CD4-positive, alpha-beta T cell treated with Interleukin-17A for 4 hours (primary cell): Measurements from ENCODE around the gene TGFB1I1.

Experiments
- DNase-seq: peaks from one replicate; pipeline ENCODE4 v3.0.0-alpha.2; 2020; ENCODE audit warnings: mixed read lengths

TGFB1I1 gene

DNA sequence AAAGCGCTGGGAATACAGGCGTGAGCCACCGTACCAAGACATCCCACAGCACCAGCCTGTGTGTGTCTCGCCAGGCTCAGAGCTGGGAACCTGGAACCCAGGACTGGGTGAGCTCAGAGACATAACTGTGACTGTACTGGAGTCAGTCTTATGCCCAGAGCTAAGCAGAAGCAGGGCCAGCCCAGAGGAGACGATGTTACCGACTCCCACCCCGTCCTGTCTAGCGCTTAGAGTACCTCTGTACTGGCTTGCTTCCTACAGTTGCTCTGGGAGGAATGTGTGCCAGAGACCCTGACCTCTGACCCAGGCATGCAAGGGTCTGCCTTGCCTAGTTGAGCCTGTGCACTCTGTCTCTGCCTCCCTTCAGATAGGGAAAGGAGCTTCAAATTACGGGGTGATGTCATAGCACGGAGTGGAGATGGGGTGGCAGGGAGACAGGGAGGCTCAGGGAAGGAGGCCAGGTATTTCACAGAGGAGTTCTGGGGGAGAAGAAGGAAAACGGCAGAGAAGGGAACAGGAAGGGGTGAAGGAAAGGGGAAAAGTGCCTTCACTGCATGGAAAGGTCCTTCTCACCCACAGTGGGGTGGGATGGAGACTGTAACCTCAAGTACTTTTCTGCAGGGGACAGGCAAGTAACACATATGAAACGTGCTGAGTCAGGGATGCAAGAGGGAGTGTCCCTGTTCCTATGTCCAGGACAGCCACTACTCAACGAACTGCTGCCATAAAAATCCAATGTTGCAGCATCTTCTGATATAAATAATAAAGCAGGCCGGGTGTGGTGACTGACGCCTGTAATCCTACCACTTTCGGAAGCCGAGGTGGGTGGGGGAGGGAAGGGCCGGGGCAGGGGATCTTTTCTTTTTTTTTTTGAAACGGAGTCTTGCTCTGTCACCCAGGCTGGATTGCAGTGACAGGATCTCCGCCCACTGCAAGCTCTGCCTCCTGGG is 18.4 kb upstream of the TGFB1I1 start:
- DNase-seq = no peak

DNA sequence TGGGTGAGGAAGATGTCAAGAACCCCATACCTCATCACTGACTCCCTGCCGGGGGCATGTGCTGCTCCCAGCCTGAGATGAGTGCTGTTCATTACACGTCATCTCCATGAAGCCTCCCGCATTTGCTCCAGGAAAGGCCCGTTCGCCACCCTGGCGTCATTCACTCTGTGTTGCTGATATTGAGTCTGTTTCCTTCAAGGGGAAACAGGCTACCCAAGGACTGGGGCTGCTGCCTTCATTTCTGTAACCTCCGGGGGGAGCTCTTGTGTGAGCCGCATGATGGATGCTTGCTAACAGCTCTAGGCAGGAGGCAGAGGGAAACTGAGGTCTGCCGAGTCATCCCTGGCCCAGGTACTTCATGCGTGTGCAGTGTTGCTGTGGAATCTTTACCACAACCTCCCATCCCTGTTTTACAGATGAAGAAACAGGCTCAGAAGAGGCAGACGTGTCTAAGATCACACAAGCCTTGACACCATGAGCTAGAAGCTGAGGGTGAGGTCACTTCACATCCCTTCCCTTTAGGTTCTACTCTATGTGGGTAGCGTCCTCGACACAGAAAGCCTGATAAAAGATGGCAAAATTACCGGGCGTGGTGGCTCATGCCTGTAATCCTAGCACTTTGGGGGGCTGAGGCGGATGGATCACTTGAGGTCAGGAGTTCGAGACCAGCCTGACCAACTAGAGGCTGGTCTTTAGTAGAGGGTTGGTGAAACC is 16.2 kb upstream of the TGFB1I1 start:
- DNase-seq = peak; percentile 45

DNA sequence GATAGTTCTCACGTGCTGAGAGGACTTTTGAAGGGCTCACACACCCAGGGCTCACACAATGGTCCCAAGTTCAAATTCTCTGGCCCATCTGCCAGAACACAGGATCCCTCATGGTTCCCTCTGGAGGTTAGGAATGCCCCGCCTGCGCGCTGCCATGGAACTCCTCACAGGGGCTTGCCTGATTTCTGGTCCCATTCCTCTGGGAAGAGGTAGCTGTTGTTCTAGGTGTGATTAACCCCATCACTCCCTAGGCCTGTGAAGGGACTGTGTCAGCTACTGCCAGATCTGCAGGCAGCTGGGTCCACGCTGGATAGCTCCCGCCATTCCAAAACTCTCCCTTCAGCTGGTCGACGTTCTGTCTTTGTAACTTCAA is 15.0 kb upstream of the TGFB1I1 start:
- no peak for DNase-seq

DNA sequence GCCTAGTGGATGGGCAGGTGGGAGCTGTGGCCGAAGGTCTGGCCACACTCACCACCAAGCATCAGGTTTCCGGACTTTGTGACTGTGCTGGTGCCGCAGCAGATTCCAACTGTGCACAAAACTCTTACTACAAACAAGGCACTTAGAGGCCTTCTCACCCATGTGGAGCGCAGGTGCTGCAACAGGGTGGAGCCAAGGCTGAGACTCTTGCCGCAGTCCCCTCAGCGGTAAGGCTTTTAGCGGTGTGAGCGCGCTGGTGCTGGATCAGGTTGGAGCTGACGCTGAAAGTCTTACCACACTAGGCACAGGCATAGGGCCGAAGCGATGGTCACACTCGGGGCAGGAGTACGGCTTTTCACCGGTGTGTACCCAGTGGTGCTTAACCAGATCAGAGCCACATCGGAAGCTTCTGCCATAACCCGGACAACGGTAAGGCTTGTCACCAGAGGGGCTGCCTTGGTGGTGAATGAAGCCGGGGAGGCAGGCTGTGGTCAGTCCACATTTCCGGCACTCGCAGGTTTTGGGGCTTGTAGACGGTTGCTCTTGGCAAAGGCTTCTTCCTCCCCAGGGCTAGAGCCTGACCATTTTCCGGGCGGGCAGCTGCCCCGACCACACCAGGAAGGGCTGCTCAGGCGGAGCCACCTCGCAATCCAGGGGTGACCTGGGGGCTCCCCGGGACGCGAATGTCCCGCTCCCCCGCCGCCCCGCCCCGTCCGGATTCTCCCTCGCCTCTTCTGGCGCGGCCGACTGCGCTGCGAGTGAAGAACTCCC is 13.7 kb upstream of the TGFB1I1 start:
- DNase-seq = peak; percentile 52

DNA sequence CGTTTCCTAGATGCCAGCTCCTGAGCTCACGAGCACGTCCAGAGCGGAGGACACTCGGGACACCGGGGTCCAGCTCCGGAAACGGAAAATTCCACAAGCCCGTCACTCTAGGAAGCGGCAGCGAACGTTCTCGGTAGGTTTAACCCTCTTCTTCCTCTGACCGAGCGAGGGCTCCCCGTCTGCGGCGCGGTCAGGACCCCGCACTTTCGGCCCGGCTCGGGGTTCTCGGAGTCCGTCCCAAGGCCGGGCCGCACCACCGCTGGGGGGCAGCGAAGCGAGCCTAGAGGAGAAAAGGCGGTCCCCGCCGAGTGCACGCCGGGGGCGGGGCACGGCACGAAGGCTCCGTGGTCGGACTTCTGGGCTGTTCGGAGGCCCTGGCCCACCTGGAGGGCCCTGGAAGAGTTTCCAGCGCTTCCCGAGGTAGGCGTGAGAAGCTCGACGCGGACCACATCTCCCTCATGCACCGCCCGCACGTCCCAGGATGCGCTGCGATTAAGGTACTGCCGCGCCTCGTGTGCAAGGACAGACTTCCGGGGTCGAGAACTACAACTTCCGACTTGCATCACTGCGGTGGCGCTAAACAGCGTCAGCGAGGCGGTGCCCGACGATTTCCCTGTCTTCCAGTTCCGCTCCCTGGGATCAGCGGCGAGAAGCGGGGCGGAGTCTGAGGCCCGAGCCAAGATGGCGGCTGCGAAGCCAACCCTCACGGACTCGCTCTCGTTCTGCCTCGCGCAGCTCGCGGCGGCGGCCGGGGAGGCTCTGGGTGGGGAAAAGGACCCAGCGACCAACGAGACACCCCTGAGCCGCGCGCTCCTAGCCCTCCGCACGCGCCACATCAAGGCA is 12.9 kb upstream of the TGFB1I1 start, which contains the start of gene ARMC5:
Gene ARMC5 (plus strand): TSS at position 658 of the 843 bp plus-strand sequence. CDS start 24 bp downstream, at position 682.
- DNase-seq = peak; percentile 98

DNA sequence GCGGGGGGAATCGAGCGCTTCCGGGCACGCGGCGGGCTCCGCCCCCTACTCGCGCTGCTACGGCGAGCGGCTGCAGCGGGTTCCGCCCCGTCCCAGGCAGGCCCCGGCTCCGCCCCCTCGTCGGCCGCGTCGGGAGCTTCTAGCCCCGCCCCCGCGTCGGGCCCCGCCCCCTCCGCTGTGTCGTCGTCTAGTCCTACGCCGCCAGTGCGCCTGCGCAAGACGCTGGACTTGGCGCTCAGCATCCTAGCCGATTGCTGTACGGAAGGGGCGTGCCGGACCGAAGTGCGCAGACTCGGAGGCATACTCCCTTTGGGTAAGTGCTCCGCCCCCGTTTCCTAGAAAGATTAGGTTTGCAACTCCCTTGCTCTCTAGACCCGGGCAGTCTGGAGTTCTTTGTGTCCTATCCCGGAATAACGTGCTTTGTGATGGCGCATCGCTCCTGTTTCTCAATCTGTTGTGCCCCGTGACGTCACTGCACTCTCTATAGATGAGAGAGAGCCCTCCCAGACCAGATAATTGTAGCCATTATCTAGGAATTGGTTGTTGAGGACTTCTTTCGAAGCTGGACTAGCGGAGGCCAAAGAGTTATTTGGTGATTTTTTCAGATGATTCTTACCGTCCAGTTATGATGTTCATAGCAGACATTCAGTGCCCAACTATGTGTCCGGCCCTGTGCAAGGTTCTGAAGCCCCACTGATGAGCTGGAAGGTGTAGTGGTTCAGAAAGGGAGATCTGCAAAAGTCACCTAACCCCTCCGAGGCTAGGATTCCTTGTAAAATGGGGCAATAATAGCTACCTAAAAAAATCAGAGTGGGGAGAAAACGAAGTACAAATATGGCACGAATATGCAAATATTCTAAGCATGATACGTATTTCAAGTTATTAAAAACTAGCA is 12.0 kb upstream of the TGFB1I1 start:
- peak; percentile 100 for DNase-seq

DNA sequence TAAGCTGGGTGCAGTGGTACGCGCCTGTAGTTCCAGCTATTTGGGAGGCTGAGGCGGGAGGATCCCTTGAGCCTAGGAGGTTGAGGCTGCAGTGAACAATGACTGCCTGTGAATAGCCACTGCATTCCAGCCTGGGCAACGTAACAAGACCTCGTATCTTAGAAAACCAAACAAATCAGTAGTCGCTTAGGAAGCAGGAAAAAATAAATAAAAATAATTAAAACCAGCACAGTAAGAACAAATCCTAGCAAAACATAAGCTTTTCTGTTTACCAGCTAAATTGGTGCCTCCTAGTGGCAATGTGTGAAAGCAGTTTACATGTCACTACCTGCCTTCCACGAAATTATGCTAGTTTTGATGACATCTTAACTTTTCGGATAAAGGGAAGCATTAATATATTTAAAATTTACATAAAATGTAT is 11.4 kb upstream of the TGFB1I1 start:
- peak; percentile 29 for DNase-seq

DNA sequence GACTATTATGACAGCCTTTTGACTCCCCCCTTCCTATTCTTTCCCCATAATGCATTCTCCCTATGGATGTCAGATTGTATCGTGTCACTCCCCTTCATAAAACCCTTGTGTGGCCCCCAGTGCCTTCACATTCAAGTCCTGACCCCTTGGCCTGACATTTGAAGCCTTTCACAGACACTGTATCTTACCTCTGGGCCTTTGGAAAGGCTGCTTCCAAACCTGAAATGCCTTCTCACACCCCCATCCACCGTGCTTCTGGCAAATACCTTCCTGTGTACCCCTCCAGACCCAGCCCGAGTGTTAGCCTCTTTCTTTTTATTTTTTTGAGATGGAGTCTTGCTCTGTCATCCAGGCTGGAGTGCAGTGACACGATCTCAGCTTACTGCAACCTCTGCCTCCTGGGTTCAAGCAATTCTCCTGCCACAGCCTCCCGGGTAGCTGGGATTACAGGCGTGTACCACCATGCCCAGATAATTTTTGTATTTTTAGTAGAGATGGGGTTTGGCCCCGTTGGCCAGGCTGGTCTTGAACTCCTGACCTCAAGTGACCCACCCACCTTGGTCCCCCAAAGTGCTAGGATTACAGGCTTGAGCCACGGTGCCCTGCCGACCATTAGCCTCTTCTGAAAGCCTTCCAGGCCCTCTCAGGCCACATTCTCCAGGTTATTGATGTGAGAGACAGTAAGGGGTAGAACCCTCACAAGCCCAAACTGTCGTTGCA is 10.6 kb upstream of the TGFB1I1 start:
- no peak for DNase-seq

DNA sequence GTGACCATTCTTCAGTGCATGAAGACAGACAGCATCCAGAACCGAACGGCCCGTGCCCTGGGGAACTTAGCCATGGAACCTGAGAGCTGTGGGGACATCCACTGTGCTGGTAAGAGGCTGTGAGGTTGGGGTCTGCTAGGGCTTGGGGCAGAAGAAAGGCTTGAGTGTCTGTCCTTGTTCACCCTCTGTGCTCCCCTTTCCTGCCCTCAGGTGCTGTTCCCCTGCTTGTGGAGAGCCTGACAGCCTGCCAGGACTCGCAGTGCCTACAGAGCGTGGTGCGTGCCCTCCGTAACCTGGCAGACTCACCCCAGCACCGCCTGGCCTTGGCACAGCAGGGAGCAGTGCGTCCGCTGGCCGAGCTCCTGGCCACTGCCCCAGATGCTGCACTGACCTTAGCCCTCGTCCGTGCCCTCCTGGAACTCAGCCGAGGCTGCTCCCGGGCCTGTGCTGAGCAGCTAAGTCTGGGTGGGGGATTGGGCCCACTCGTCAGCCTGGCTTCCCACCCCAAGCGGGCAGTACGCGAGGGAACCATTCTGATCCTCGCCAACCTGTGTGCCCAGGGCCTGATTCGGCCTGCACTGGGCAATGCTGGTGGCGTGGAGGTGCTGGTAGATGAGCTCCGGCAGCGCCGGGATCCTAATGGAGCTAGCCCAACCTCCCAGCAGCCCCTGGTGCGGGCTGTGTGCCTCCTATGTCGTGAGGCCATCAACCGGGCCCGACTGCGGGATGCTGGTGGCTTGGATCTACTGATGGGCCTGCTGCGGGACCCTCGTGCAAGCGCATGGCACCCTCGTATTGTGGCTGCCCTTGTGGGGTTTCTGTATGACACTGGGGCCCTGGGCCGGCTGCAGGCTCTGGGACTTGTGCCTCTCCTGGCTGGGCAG is 9.8 kb upstream of the TGFB1I1 start:
- DNase-seq = no peak

DNA sequence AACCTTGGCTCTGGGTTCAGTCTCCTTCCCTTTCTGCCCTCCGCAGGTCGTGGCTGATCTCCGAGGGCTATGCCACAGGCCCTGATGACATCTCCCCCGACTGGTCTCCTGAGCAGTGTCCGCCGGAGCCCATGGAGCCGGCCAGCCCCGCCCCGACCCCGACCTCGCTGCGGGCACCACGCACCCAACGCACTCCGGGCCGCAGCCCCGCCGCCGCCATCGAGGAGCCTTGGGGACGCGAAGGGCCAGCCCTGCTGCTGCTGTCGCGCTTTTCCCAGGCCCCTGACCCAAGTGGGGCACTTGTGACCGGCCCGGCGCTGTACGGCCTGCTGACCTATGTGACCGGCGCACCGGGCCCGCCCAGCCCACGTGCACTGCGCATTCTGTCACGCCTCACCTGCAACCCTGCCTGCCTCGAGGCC is 7.6 kb upstream of the TGFB1I1 start:
- DNase-seq = no peak

DNA sequence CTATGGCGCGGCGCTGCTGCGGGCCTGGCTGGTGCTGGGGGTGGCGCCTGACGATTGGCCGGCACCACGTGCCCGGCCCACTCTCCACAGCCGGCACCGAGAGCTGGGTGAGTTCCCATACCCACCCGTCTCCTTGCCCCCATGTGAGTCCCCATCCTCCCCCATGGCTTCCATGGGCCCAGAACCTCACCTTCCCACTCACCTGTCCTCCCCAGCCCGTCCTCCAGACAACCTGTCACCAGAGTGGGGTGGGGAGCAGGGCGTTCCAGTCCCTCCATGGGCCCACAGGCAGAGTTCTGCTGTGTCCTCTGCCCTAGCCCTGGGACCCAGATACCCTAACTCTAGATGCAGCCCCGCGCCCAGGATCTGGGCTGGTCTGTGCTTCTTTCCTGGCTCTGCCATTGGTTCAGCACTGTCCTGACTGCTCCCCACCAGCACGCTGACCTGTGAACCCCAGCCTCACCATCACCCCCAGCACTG is 7.1 kb upstream of the TGFB1I1 start:
- DNase-seq = no peak

DNA sequence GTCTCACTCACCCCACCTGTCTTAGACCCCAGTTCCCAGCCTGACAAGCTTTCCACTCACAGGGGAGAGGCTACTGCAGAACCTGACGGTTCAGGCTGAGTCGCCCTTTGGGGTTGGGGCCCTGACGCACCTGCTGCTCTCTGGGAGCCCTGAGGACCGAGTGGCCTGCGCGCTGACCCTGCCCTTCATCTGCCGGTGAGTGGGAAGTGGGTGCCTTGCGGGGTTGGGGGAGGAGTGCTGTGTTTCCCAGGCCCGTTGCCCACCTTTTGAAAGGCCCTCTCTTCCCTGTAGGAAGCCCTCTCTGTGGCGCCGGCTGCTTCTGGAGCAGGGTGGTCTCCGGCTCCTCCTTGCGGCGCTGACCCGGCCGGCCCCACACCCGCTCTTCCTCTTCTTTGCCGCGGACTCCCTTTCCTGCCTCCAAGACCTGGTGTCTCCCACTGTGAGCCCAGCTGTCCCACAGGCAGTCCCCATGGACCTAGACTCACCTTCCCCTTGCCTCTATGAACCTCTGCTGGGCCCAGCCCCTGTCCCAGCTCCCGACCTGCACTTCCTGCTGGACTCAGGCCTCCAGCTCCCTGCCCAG is 6.1 kb upstream of the TGFB1I1 start:
- DNase-seq = no peak

DNA sequence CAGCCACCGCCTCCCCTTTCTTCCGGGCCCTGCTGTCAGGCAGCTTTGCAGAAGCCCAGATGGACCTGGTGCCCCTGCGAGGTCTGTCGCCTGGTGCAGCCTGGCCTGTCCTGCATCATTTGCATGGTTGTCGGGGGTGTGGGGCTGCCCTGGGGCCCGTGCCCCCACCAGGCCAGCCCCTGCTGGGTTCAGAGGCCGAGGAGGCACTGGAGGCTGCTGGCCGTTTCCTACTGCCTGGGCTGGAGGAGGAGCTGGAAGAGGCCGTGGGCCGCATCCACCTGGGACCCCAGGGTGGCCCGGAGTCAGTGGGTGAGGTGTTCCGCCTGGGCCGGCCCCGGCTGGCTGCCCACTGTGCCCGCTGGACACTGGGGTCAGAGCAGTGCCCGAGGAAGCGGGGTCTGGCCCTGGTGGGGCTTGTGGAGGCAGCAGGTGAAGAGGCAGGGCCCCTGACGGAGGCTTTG is 5.5 kb upstream of the TGFB1I1 start:
- no peak for DNase-seq

DNA sequence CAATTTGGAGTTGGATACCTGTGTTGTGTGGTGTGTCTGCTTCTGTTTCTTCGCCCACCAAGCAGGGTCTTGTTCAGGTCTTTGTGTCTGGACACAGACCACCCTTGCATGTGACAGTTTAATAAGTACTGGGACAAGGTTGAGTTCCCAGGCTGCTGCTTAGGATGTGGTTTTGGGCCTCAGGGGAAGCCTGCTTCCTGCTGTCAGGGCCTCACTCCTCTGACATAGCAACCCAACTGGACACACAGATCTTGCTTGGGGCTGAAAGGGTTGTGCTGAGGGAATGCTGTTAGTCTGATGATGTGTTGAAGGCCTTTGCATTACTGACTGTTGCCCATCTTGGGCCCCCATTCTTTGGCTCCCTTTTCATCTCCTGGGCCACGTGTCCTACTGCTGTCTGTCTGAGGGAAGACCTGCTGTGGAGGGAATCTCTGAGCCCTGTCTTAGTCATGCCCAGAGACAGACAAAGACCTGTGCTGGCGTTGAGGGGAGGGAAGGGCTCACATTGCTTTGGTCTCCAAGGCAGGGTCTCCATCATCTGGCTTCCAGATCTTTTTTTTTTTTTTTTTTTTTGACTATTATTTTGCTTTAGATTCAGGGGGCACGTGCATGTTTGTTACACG is 4.7 kb upstream of the TGFB1I1 start:
- peak; percentile 30 for DNase-seq

DNA sequence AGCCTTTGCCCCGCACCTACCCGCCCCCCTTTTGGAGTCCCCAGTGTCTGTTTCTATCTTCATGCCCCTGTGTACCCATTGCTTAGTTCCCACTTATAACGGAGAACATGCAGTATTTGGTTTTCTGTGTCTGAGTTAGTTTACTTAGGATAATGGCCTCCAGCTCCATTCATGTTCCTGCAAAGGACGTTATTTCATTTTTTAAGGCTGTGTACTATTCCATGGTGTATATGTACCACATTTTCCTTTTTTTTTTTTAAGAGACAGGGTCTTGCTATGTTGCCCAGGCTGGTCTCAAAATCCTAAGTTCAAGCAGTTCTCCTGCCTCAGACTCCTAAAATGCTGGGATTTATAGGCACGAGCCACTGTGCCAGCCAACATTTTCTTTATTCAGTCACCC is 4.1 kb upstream of the TGFB1I1 start:
- DNase-seq = no peak

DNA sequence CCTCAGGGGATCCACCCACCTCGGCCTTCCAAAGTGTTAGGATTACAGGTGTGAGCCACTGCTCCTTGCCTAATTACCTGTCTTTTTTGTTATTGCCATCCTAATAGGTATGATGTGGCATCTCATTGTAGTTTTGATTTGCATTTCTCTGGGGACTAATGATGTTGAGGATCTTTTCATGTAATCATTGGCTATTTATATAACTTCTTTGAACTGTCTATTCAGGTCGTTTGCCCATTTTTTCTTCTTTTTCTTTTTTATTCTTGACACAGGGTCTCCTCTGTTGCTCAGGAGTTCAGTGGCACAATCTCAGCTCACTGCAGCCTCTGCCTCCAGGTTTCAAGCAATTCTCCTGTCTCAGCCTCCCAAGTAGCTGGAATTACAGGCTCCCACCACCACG is 1.3 kb upstream of the TGFB1I1 start:
- DNase-seq = no peak

DNA sequence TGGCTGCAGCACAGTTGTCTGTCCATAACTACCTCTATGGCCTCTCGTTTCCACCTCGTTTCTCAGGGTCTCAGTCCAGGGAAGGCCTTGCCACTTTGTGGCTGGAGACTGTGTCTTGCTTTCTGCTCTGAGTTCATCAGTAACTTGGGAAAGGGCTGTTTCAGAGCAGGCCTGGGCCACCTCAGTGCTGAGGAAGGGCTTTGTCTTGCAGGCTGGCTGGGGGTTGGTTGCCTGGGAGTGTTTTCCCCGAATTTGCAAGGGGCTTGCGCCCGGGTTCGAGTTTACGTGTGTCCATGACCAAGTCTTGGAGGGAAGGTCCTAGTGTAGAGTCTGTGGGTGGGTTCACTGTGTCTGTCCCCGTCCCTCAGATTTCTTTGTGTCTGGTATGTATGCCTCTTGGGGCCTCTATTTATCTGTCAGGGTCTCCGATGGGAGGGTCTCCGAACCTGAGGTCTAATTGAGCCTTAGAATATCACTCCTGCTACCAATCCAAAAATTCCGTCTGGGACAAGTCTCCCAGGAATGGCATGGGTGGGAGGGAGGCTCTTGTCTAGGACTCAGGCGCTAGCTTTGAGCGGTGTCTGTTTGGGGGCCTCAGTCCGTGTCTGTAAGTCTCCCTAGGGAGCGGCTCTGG is 594 bp upstream of the TGFB1I1 start:
- no peak for DNase-seq
